ENCODE data around the gene NAALADL1. TPM values are rescaled to one million over a fixed set of nuclear protein-coding genes. Genes with fewer than 3 reads are reported as not detected.

NAALADL1 gene
- total and polyA plus RNA-seq, 9 of the 15 experiments (the other 6 are each of a cell fraction or from before 2014, with no cell fraction given): 0.06 to 0.72 (median 0.22) TPM; not detected in 4

GRCh38 chr11:65077451-65077850, 19.1 kb upstream of the NAALADL1 start (continued):
- TF ChIP-seq CTCF (IDR thresholded peaks at IDR 0.05 in 2 of 3, conservative IDR thresholded peaks at IDR 0.05 in 1 of 3; ENCODE audit: insufficient read depth in 2 of 3, low read depth in 1 of 3, low read length in 3 of 3): peak in 2 of 3 experiments; percentile 6 to 34; a peak in 2 of 6 replicates
- TF ChIP-seq CEBPG (CRISPR knock-in tag; IDR thresholded peaks at IDR 0.05): no peak
- TF ChIP-seq CEBPG (tag; conservative IDR thresholded peaks at IDR 0.05 in 1 of 2, IDR thresholded peaks at IDR 0.05 in 1 of 2): no peak
- no peak for TF ChIP-seq SFPQ (IDR thresholded peaks at IDR 0.05; ENCODE audit: low read depth, low read length)
- no peak for TF ChIP-seq MEF2D (tag; conservative IDR thresholded peaks at IDR 0.05; ENCODE audit: low read depth)
- TF ChIP-seq HIVEP1 (CRISPR knock-in tag; IDR thresholded peaks at IDR 0.05): no peak
- no peak for TF ChIP-seq MTA3 (IDR thresholded peaks at IDR 0.05; ENCODE audit: borderline replicate concordance)
- no peak for TF ChIP-seq ADNP (tag; IDR thresholded peaks at IDR 0.05)
- TF ChIP-seq NR0B1 (IDR thresholded peaks at IDR 0.05; ENCODE audit: partially characterized antibody): no peak
- no peak for TF ChIP-seq TCF7L2 (IDR thresholded peaks at IDR 0.05; ENCODE audit: low read depth, low read length)

Data from K562 (cell line).